NCI-H748 (cell line): Measurements from ENCODE around the gene CPNE8.

Source experiments
- DNase-seq: peaks from one replicate; lab custom pipeline; 2025; ENCODE audit not compliant: unreplicated experiment; lab: John Stamatoyannopoulos, UW

CPNE8 gene

GRCh38 chr12:38905480-38906351, at the start of gene CPNE8:
CPNE8 (minus strand) TSS chr12:38905591; CDS start chr12:38905534, 57 bp downstream.
- no peak for DNase-seq

- no peak for DNase-seq
These were observed 49.0 kb upstream of the CPNE8 start for GRCh38 chr12:38954238-38954873.

GRCh38 chr12:38949363-38949762, 44.0 kb upstream of the CPNE8 start:
- DNase-seq, result no peak

- no peak for DNase-seq
These were observed 29.3 kb upstream of the CPNE8 start for GRCh38 chr12:38934686-38935085.

- no peak for DNase-seq
These were observed 28.7 kb upstream of the CPNE8 start for GRCh38 chr12:38934078-38934584.

GRCh38 chr12:38932320-38932719, 26.9 kb upstream of the CPNE8 start:
- no peak for DNase-seq

GRCh38 chr12:38931461-38931860, 26.1 kb upstream of the CPNE8 start:
- DNase-seq, result no peak

GRCh38 chr12:38930990-38931389, 25.6 kb upstream of the CPNE8 start:
- DNase-seq, result no peak

- no peak for DNase-seq
These were observed 21.1 kb upstream of the CPNE8 start for GRCh38 chr12:38926501-38926900.

GRCh38 chr12:38921025-38921677, 15.8 kb upstream of the CPNE8 start:
- peak; percentile 38 for DNase-seq

GRCh38 chr12:38919191-38919590, 13.8 kb upstream of the CPNE8 start:
- DNase-seq, result no peak

GRCh38 chr12:38915429-38916182, 10.2 kb upstream of the CPNE8 start:
- DNase-seq, result no peak

GRCh38 chr12:38912116-38912515, 6.7 kb upstream of the CPNE8 start:
- no peak for DNase-seq

GRCh38 chr12:38911611-38912010, 6.2 kb upstream of the CPNE8 start:
- no peak for DNase-seq

GRCh38 chr12:38907201-38907923, 2.0 kb upstream of the CPNE8 start:
- no peak for DNase-seq

GRCh38 chr12:38906482-38907200, 1.2 kb upstream of the CPNE8 start:
- DNase-seq, result peak; percentile 71

- peak; percentile 32 for DNase-seq
These were observed 583 bp downstream of the CPNE8 start for GRCh38 chr12:38904537-38905479.

GRCh38 chr12:38903596-38903995, 1.8 kb downstream of the CPNE8 start:
- DNase-seq, result no peak
